ENCODE data around the gene ATG5. TPM values are rescaled to one million over a fixed set of nuclear protein-coding genes. Genes with fewer than 3 reads are reported as not detected.

The ATG5 gene
- total RNA-seq, 1 experiment from 2014 or later, result 26.9 TPM

GRCh38 chr6:106163446-106163965, 162.1 kb downstream of the ATG5 start:
- Mint-ChIP-seq H3K36me3 (ENCODE audit: insufficient read depth, unreplicated experiment) (no peaks in the 10 kb centered on the region), H3K27ac (ENCODE audit: unreplicated experiment) (no peak overlapping the region), H3K9me3 (ENCODE audit: unreplicated experiment) (no peaks in the 10 kb centered on the region), H3K4me1 (ENCODE audit: low read depth, unreplicated experiment) (no peaks in the 10 kb centered on the region), H3K27me3 (ENCODE audit: insufficient read depth, unreplicated experiment) (no peaks in the 10 kb centered on the region), H3K4me3 (ENCODE audit: unreplicated experiment) (no peak overlapping the region)
- Histone ChIP-seq H3K9me3 (no peaks in the 10 kb centered on the region), H3K4me3 (ENCODE audit: low read depth, low read length) (no peak overlapping the region), H3K36me3 (ENCODE audit: control insufficient read depth, insufficient read depth, low read length) (no peaks in the 10 kb centered on the region), H3K27me3 (replicated peaks; ENCODE audit: control insufficient read depth, insufficient read depth, low read length) (no peaks in the 10 kb centered on the region), H3K4me1 (no peaks in the 10 kb centered on the region)
- TF ChIP-seq, protein P1, sequence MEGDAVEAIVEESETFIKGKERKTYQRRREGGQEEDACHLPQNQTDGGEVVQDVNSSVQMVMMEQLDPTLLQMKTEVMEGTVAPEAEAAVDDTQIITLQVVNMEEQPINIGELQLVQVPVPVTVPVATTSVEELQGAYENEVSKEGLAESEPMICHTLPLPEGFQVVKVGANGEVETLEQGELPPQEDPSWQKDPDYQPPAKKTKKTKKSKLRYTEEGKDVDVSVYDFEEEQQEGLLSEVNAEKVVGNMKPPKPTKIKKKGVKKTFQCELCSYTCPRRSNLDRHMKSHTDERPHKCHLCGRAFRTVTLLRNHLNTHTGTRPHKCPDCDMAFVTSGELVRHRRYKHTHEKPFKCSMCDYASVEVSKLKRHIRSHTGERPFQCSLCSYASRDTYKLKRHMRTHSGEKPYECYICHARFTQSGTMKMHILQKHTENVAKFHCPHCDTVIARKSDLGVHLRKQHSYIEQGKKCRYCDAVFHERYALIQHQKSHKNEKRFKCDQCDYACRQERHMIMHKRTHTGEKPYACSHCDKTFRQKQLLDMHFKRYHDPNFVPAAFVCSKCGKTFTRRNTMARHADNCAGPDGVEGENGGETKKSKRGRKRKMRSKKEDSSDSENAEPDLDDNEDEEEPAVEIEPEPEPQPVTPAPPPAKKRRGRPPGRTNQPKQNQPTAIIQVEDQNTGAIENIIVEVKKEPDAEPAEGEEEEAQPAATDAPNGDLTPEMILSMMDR (IDR thresholded peaks at IDR 0.05; ENCODE audit: insufficient read depth in 1 of 2, low read depth in 1 of 2, low read length in 1 of 2, severe bottlenecking in 1 of 2, unreplicated experiment in 1 of 2), result no peak
- intact Hi-C loops (cut with micrococcal nuclease; ENCODE audit: unreplicated experiment), result no loop called here
- CTCF ChIA-PET, result no interaction called here
- no TSS peak for BruUV-seq (replicated peaks)
- POLR2A ChIA-PET, result no interaction called here
- DNase-seq, result no peak

GRCh38 chr6:106162921-106163320, 162.6 kb downstream of the ATG5 start:
- no peaks in the 10 kb centered on the region for H3K27me3 ChIP-seq (replicated peaks; ENCODE audit: control insufficient read depth, insufficient read depth, low read length)
- Mint-ChIP-seq H3K27me3 (ENCODE audit: insufficient read depth, unreplicated experiment) (no peaks in the 10 kb centered on the region), H3K9me3 (ENCODE audit: unreplicated experiment) (no peaks in the 10 kb centered on the region), H3K4me3 (ENCODE audit: unreplicated experiment) (no peak overlapping the region), H3K27ac (ENCODE audit: unreplicated experiment) (no peak overlapping the region), H3K4me1 (ENCODE audit: low read depth, unreplicated experiment) (no peaks in the 10 kb centered on the region), H3K36me3 (ENCODE audit: insufficient read depth, unreplicated experiment) (no peaks in the 10 kb centered on the region)
- BruUV-seq (replicated peaks), result no TSS peak
- ChIA-PET CTCF (no interaction called here), POLR2A (no interaction called here)
- H3K4me3 ChIP-seq (ENCODE audit: low read depth, low read length), result no peak overlapping the region
- no peaks in the 10 kb centered on the region for H3K4me1 ChIP-seq
- H3K9me3 ChIP-seq, result no peaks in the 10 kb centered on the region
- intact Hi-C loops (cut with micrococcal nuclease; ENCODE audit: unreplicated experiment), result no loop called here
- TF ChIP-seq, protein P1 (IDR thresholded peaks at IDR 0.05; ENCODE audit: insufficient read depth in 1 of 2, low read depth in 1 of 2, low read length in 1 of 2, severe bottlenecking in 1 of 2, unreplicated experiment in 1 of 2), result no peak
- no peaks in the 10 kb centered on the region for H3K36me3 ChIP-seq (ENCODE audit: control insufficient read depth, insufficient read depth, low read length)
- no peak for DNase-seq

- Histone ChIP-seq H3K4me3 (ENCODE audit: low read depth, low read length) (no peak overlapping the region), H3K27me3 (replicated peaks; ENCODE audit: control insufficient read depth, insufficient read depth, low read length) (no peaks in the 10 kb centered on the region), H3K9me3 (no peaks in the 10 kb centered on the region), H3K36me3 (ENCODE audit: control insufficient read depth, insufficient read depth, low read length) (no peaks in the 10 kb centered on the region), H3K4me1 (no peaks in the 10 kb centered on the region)
- TF ChIP-seq, protein P1 (IDR thresholded peaks at IDR 0.05; ENCODE audit: insufficient read depth in 1 of 2, low read depth in 1 of 2, low read length in 1 of 2, severe bottlenecking in 1 of 2, unreplicated experiment in 1 of 2), result no peak
- H3K9me3 Mint-ChIP-seq (ENCODE audit: unreplicated experiment), result no peaks in the 10 kb centered on the region
- DNase-seq, result no peak
- H3K27me3 Mint-ChIP-seq (ENCODE audit: insufficient read depth, unreplicated experiment), result no peaks in the 10 kb centered on the region
- intact Hi-C loops (cut with micrococcal nuclease; ENCODE audit: unreplicated experiment), result no loop called here
- BruUV-seq (replicated peaks), result no TSS peak
- no peak overlapping the region for H3K4me3 Mint-ChIP-seq (ENCODE audit: unreplicated experiment)
- ChIA-PET POLR2A (no interaction called here), CTCF (no interaction called here)
- no peak overlapping the region for H3K27ac Mint-ChIP-seq (ENCODE audit: unreplicated experiment)
- H3K36me3 Mint-ChIP-seq (ENCODE audit: insufficient read depth, unreplicated experiment), result no peaks in the 10 kb centered on the region
- no peaks in the 10 kb centered on the region for H3K4me1 Mint-ChIP-seq (ENCODE audit: low read depth, unreplicated experiment)
Observed at GRCh38 chr6:106161893-106162292, 163.7 kb downstream of the ATG5 start.

Data from Caco-2 (cell line).